CD8-positive, alpha-beta memory T cell (primary cell): ENCODE results near the gene NALCN. TPM values are rescaled to one million over a fixed set of nuclear protein-coding genes. Genes with fewer than 3 reads are reported as not detected.
"Not testable (repeated sequence)": the region's sequence is repeated elsewhere in the genome, so short reads cannot be mapped to it uniquely, and the experiment has no call there.

Experiments
- CTCF ChIA-PET: fragments of 350-600 bp; sonication (Branson Sonifier 250); formaldehyde crosslinking; loops from one replicate; lab custom pipeline; 2021; ENCODE audit warnings: antibody characterized with exemption; lab: Charles Lee
- POLR2A ChIA-PET: fragments of 350-600 bp; sonication (Branson Sonifier 250); formaldehyde crosslinking; loops from one replicate; lab custom pipeline; 2021; ENCODE audit warnings: antibody characterized with exemption; lab: Charles Lee
- DNase-seq, 5 donors: peaks; one replicate each; pipeline versions ENCODE4 v3.0.0 to v3.0.0-alpha.2; 2020 to 2022; ENCODE audit warnings: mixed read lengths in 1 of 5
- H3K27ac ChIP-seq: one replicate; pipeline ENCODE4 v1.7.0; 2013; ENCODE audit warnings: low read depth, mild to moderate bottlenecking, low read length, moderate library complexity
- H3K27me3 ChIP-seq: 2 replicates; pipeline ENCODE4 v1.7.0; 2013; ENCODE audit warnings: low read length, mild to moderate bottlenecking; ENCODE audit not compliant: insufficient read depth, poor library complexity, severe bottlenecking
- H3K36me3 ChIP-seq: 2 replicates; pipeline ENCODE4 v1.7.0; 2013; ENCODE audit warnings: mild to moderate bottlenecking, low read length, moderate library complexity; ENCODE audit not compliant: insufficient read depth
- H3K4me1 ChIP-seq: 2 replicates; pipeline ENCODE4 v1.7.0; 2013; ENCODE audit warnings: mild to moderate bottlenecking, low read length, moderate library complexity; ENCODE audit not compliant: insufficient read depth
- H3K4me3 ChIP-seq: 2 replicates; pipeline ENCODE4 v1.7.0; 2013; ENCODE audit warnings: mild to moderate bottlenecking, low read length
- H3K9me3 ChIP-seq: 2 replicates; pipeline ENCODE4 v1.7.0; 2013; ENCODE audit warnings: mild to moderate bottlenecking, low read length
- H3K27ac Mint-ChIP-seq, 8 donors: one replicate each; pipeline ENCODE4 v1.8.0; 2020 to 2021; ENCODE audit warnings: mixed read lengths in 8 of 8, mild to moderate bottlenecking in 6 of 8, inconsistent platforms in 3 of 8, moderate library complexity in 3 of 8
- H3K27me3 Mint-ChIP-seq, 2 donors: one replicate each; pipeline ENCODE4 v1.8.0; 2020 to 2021; ENCODE audit warnings: mixed read lengths in 2 of 2, mild to moderate bottlenecking in 1 of 2, moderate library complexity in 1 of 2
- H3K36me3 Mint-ChIP-seq, 3 donors: one replicate each; pipeline ENCODE4 v1.8.0; 2020 to 2021; ENCODE audit warnings: mixed read lengths in 3 of 3, inconsistent platforms in 1 of 3, mild to moderate bottlenecking in 1 of 3
- H3K4me1 Mint-ChIP-seq, 3 donors: one replicate each; pipeline ENCODE4 v1.8.0; 2020 to 2021; ENCODE audit warnings: mixed read lengths in 3 of 3, inconsistent platforms in 1 of 3, mild to moderate bottlenecking in 1 of 3
- H3K4me3 Mint-ChIP-seq, 7 donors: one replicate each; pipeline ENCODE4 v1.8.0; 2020 to 2021; ENCODE audit warnings: mixed read lengths in 7 of 7, mild to moderate bottlenecking in 6 of 7, moderate library complexity in 4 of 7, inconsistent platforms in 2 of 7
- H3K9me3 Mint-ChIP-seq, 5 donors: one replicate each; pipeline ENCODE4 v1.8.0; 2020 to 2022; ENCODE audit warnings: mixed read lengths in 5 of 5, mild to moderate bottlenecking in 3 of 5, moderate library complexity in 2 of 5, inconsistent platforms in 1 of 5
- polyA plus RNA-seq: library from polyadenylated mRNA; unstranded; fragments of 300-500 nt; fragmentation: Illumina TruSeq; gene quantifications from one replicate; pipeline ENCODE4 v1.2.3, GENCODE V29; 2021
- total RNA-seq, 2 experiments: library from RNA; stranded (reverse); gene quantifications; one replicate each; pipeline ENCODE4 v1.2.3, GENCODE V29; 2021

Gene NALCN
- total and polyA plus RNA-seq, 3 experiments from 2014 or later, result not detected

DNA sequence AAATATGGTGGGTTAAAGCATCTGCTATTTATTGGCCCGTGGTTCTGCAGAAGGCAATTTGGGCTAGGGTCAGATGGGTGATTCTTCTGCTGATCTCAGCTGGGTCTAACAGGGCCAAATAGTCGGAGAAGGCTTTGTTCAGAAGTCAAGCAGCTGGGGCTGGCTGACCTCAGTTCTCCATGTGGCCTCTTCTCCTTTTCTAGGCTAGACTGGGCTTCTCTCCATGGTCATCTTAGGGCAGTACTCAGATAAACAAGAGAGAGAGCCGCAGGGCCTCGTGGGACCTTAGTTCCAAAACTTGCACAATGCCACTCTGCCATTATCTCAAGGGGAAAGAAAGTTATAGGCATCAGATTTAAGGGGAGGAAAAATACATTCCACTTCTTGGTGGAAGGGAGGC, 89.6 kb downstream of the NALCN start:
- CTCF ChIA-PET, result no interaction called here
- H3K36me3 ChIP-seq, result no peaks in the 10 kb centered on the region
- no peak overlapping the region for H3K4me3 ChIP-seq
- Mint-ChIP-seq H3K36me3 (no peaks in the 10 kb centered on the region), H3K4me1 (no peaks in the 10 kb centered on the region), H3K9me3 (peaks cover 0 to 3% (median 0%) of the 10 kb centered on the region in 5 donors), H3K27ac (no peak overlapping the region), H3K27me3 (no peaks in the 10 kb centered on the region), H3K4me3 (no peak overlapping the region)
- no peak overlapping the region for H3K27ac ChIP-seq
- DNase-seq, result no peak
- POLR2A ChIA-PET, result no interaction called here
- H3K9me3 ChIP-seq, result no peaks in the 10 kb centered on the region
- no peaks in the 10 kb centered on the region for H3K27me3 ChIP-seq
- no peaks in the 10 kb centered on the region for H3K4me1 ChIP-seq

DNA sequence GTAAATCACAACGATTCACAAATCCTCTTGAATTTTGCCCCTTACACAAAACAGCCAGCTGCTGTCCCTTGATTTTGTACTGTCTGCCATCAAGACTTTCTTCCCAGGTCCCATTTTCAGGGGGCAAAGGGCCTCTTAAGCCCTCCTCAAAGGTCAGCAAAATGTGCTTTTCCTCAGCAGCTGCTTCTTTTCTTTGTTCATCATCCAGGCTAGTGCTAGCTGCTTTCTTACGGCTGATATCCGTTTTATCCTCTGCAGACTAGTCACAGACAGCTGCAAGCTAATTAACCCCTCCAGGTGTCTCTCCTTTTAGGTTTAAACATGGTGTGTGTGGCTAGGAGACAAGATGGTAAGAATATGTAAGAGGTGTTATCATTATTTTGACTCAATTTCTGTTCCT, 90.9 kb downstream of the NALCN start:
- Mint-ChIP-seq H3K27ac (no peak overlapping the region), H3K36me3 (no peaks in the 10 kb centered on the region), H3K4me3 (no peak overlapping the region), H3K27me3 (peaks cover 0 to 1% of the 10 kb centered on the region in 2 donors), H3K4me1 (no peaks in the 10 kb centered on the region), H3K9me3 (peaks cover 0 to 3% (median 0%) of the 10 kb centered on the region in 5 donors)
- POLR2A ChIA-PET, result no interaction called here
- H3K27me3 ChIP-seq, result no peaks in the 10 kb centered on the region
- CTCF ChIA-PET, result no interaction called here
- H3K4me3 ChIP-seq, result no peak overlapping the region
- H3K4me1 ChIP-seq, result no peaks in the 10 kb centered on the region
- H3K36me3 ChIP-seq, result no peaks in the 10 kb centered on the region
- H3K9me3 ChIP-seq, result no peaks in the 10 kb centered on the region
- no peak overlapping the region for H3K27ac ChIP-seq
- DNase-seq, result no peak

DNA sequence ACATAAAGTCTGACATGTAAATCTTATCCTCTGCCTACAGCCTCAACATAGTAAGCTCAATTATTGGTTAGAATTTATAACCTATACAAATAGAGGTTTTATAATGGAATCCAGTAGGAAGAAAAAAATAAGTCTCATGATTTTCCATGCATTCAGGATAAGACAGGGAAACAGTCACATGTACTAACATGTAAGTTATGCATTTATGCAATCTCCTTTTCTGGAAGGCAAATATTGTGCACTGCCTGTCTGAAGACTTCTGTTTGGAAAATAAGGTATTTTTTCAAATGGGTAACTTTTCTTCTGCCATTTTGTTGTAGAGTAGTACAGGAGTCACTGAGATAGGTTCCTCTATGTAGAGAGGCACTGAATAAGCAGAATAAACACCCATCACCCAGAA, 92.7 kb downstream of the NALCN start:
- Histone ChIP-seq H3K4me1 (no peaks in the 10 kb centered on the region), H3K27me3 (no peaks in the 10 kb centered on the region), H3K9me3 (no peaks in the 10 kb centered on the region), H3K4me3 (no peak overlapping the region), H3K27ac (no peak overlapping the region), H3K36me3 (no peaks in the 10 kb centered on the region)
- ChIA-PET POLR2A (no interaction called here), CTCF (no interaction called here)
- H3K9me3 Mint-ChIP-seq, result no peaks in the 10 kb centered on the region
- DNase-seq, result no peak
- no peaks in the 10 kb centered on the region for H3K36me3 Mint-ChIP-seq
- no peaks in the 10 kb centered on the region for H3K4me1 Mint-ChIP-seq
- peaks cover 0 to 1% of the 10 kb centered on the region in 2 donors for H3K27me3 Mint-ChIP-seq
- H3K27ac Mint-ChIP-seq, result no peak overlapping the region
- no peak overlapping the region for H3K4me3 Mint-ChIP-seq

DNA sequence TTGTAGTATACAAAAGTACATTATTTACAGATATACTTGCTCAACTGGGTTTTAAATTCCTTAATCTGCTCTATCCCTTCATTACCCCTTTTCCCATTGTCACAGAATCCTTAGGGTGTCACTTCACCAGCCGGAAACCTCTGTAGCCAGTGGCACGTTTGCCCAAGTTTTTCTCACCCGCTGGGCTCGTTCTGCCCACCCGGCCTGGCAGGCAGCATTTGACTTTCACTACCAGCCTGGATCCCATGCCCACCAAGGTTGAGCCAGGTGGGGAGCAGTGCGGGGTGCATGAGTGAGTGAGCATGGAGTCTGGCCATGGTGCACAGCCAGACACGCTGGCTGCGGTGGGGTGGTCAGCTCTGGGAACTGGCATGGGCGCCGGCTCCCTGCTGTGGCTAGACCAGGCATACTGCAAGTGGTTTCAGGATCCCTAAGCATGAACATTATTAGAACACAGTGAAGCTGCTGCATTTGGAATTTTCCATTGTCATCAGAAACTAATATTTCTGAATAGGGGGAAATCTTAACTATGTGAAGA, 98.3 kb downstream of the NALCN start:
- CTCF ChIA-PET, result no interaction called here
- Histone ChIP-seq H3K27ac (no peak overlapping the region), H3K36me3 (no peaks in the 10 kb centered on the region), H3K4me3 (no peak overlapping the region), H3K9me3 (no peaks in the 10 kb centered on the region), H3K27me3 (no peaks in the 10 kb centered on the region), H3K4me1 (no peaks in the 10 kb centered on the region)
- Mint-ChIP-seq H3K4me1 (no peaks in the 10 kb centered on the region), H3K4me3 (no peak overlapping the region), H3K36me3 (no peaks in the 10 kb centered on the region), H3K9me3 (peaks cover 0 to 2% (median 0%) of the 10 kb centered on the region in 5 donors), H3K27me3 (peaks cover 0 to 1% of the 10 kb centered on the region in 2 donors), H3K27ac (no peak overlapping the region)
- POLR2A ChIA-PET, result no interaction called here
- no peak for DNase-seq

DNA sequence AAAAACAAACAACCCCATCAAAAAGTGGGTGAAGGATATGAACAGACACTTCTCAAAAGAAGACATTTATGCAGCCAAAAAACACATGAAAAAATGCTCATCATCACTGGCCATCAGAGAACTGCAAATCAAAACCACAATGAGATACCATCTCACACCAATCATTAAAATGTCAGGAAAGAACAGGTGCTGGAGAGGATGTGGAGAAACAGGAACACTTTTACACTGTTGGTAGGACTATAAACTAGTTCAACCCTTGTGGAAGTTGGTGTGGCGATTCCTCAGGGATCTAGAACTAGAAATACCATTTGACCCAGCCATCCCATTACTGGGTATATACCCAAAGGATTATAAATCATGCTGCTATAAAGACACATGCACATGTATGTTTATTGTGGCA, 102.8 kb downstream of the NALCN start:
- H3K27me3 ChIP-seq, H3K27ac ChIP-seq, H3K36me3 Mint-ChIP-seq, H3K4me3 Mint-ChIP-seq, H3K27ac Mint-ChIP-seq, CTCF ChIA-PET, H3K4me1 ChIP-seq, POLR2A ChIA-PET, DNase-seq, H3K9me3 ChIP-seq, H3K9me3 Mint-ChIP-seq, H3K27me3 Mint-ChIP-seq, H3K36me3 ChIP-seq, H3K4me3 ChIP-seq, H3K4me1 Mint-ChIP-seq: not testable (repeated sequence)

DNA sequence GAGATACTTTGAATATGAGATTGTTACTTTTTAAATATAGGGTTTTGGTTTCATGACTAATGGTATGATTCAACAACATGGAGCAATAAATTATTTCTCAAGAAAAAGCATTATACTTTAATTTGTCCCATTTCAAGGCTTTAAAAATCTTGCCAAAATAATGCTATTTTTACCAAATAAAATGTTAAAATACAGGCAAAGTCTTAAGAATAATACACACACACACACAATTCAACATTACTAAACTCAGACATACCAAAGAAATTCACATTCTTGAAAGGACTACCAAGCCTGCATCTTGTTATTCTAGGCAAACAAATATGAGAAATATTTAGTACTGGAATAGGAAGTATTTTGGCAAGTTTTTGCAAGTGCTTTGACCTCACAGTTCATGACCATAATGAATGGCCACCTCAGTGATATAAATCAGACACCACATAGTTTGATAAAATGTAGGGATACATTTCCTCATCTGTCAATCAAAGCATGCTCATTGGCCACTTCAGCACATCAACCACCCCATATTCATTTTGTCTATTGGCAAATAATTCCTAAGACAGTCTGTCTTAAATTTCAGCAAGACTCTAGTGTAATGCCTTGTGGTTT, 107.2 kb downstream of the NALCN start:
- ChIA-PET CTCF (no interaction called here), POLR2A (no interaction called here)
- no peaks in the 10 kb centered on the region for H3K36me3 Mint-ChIP-seq
- H3K4me1 Mint-ChIP-seq, result no peaks in the 10 kb centered on the region
- H3K36me3 ChIP-seq, result no peaks in the 10 kb centered on the region
- no peaks in the 10 kb centered on the region for H3K9me3 ChIP-seq
- H3K4me3 Mint-ChIP-seq, result no peak overlapping the region
- no peaks in the 10 kb centered on the region for H3K27me3 Mint-ChIP-seq
- H3K4me1 ChIP-seq, result no peaks in the 10 kb centered on the region
- peaks cover 0 to 7% (median 0%) of the 10 kb centered on the region in 5 donors for H3K9me3 Mint-ChIP-seq
- no peak for DNase-seq
- no peaks in the 10 kb centered on the region for H3K27me3 ChIP-seq
- no peak overlapping the region for H3K27ac Mint-ChIP-seq
- H3K4me3 ChIP-seq, result no peak overlapping the region
- no peak overlapping the region for H3K27ac ChIP-seq

DNA sequence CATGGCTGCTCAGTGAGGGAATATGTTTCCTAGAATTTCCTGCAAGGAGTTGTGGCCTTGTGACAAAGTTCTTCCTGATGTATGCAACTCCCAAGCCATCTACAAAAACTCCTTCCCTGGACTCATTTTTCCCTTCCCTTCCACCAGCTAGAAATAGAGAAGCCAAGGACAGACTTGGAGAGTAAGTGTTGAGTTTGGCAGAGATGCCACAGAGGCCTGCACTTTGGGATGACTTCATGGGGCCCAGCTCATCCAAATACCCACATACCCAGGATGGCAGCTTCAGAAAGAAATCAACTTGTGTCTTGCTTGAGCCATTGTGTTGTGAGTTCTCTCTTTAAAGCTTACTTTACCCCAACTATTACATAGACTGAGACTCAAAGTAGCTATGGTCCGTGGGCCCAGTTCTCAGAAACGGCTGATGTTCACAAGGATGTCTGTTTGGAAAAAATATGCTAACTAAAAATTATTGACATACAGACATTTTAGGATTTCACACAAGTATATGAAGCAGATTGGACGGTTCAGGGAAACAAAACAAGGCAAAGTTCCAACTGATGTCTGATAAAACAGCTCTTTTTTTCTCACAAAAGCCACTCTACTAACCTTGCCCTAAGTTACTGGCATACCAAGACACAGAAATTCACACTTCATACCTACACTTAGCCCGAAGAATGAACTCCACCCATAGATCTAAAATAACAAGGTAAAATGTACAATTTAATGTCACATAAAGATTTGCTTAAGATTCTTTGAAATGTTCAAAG, 107.9 kb downstream of the NALCN start:
- no peak overlapping the region for H3K27ac Mint-ChIP-seq
- no peaks in the 10 kb centered on the region for H3K36me3 Mint-ChIP-seq
- Histone ChIP-seq H3K36me3 (no peaks in the 10 kb centered on the region), H3K27ac (no peak overlapping the region), H3K4me3 (no peak overlapping the region), H3K27me3 (no peaks in the 10 kb centered on the region), H3K4me1 (no peaks in the 10 kb centered on the region), H3K9me3 (no peaks in the 10 kb centered on the region)
- ChIA-PET CTCF (no interaction called here), POLR2A (no interaction called here)
- no peak overlapping the region for H3K4me3 Mint-ChIP-seq
- peaks cover 0 to under 1% (median 0%) of the 10 kb centered on the region in 3 donors for H3K4me1 Mint-ChIP-seq
- DNase-seq, result no peak
- H3K9me3 Mint-ChIP-seq, result peaks cover 0 to 5% (median 0%) of the 10 kb centered on the region in 5 donors
- no peaks in the 10 kb centered on the region for H3K27me3 Mint-ChIP-seq

DNA sequence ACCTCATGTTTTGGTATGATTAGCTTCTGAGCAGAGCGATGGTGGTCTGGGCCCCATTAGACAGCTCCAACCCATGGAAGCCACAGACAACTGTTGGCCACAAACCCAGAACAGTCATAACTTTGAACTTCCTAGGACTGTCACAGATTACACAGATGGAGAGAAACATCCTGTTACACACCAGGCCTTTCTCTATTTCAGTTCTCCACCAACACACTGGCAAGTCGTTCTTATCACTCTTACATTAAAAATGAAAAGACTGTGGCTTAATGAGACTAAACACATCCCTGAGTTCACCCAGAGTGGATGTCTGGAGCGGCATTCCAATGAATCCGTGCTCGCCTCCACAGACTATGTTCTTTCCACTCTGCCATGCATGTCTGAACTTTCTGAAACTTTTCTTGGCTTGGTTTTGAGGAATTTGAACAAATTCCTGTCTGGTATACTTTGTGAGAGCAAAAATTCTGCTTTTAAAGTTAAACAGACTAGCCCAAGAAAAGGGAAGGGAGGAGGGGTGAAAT, 109.1 kb downstream of the NALCN start:
- H3K27me3 Mint-ChIP-seq, result no peaks in the 10 kb centered on the region

More for the DNA sequence above, 109.1 kb downstream of the NALCN start:
- H3K36me3 Mint-ChIP-seq, result no peaks in the 10 kb centered on the region
- peaks cover 0 to 4% (median 0%) of the 10 kb centered on the region in 3 donors for H3K4me1 Mint-ChIP-seq
- H3K9me3 ChIP-seq, result no peaks in the 10 kb centered on the region
- H3K4me3 ChIP-seq, result no peak overlapping the region
- POLR2A ChIA-PET, result no interaction called here
- no peaks in the 10 kb centered on the region for H3K27me3 ChIP-seq
- no peak for DNase-seq
- no peaks in the 10 kb centered on the region for H3K36me3 ChIP-seq
- no peaks in the 10 kb centered on the region for H3K4me1 ChIP-seq
- H3K9me3 Mint-ChIP-seq, result peaks cover 0 to 5% (median 0%) of the 10 kb centered on the region in 5 donors
- CTCF ChIA-PET, result no interaction called here
- no peak overlapping the region for H3K27ac ChIP-seq
- H3K4me3 Mint-ChIP-seq, result no peak overlapping the region
- no peak overlapping the region for H3K27ac Mint-ChIP-seq
